H1 (cell line): Measurements from ENCODE around the gene PLEKHG1. TPM values are rescaled to one million over a fixed set of nuclear protein-coding genes. Genes with fewer than 3 reads are reported as not detected.

Source experiments
- CTCF ChIA-PET: fragments of 300-600 bp; sonication (Branson Sonifier 250); formaldehyde crosslinking; loops from one replicate; lab custom pipeline; 2021; ENCODE audit not compliant: partially characterized antibody; lab: Charles Lee
- POLR2A ChIA-PET: fragments of 300-600 bp; sonication (Branson Sonifier 250); formaldehyde crosslinking; loops from one replicate; lab custom pipeline; 2021; ENCODE audit warnings: inconsistent platforms; ENCODE audit not compliant: partially characterized antibody; lab: Charles Lee
- DNase-seq, 2 experiments: peaks; one replicate each; pipeline versions ENCODE4 v3.0.0 to v3.0.0-alpha.2; 2010 to 2022; ENCODE audit warnings: low spot score in 2 of 2, low read depth in 1 of 2, mixed read lengths in 1 of 2
- FAIRE-seq: peaks from 2 replicates; lab custom pipeline; 2011; peaks lifted over from hg19 to GRCh38; lab: Jason Lieb, UNC
- H2AFZ ChIP-seq: 2 replicates; pipeline ENCODE4 v1.8.1; 2012; ENCODE audit warnings: low read length, inconsistent platforms
- H2AK5ac ChIP-seq: 2 replicates; pipeline ENCODE4 v1.6.1; 2013; ENCODE audit warnings: low read depth, low read length
- H2BK120ac ChIP-seq: replicated peaks from 2 replicates; pipeline ENCODE3; 2013; ENCODE audit warnings: low read depth, low read length, inconsistent platforms
- H2BK12ac ChIP-seq: 2 replicates; pipeline ENCODE4 v1.6.1; 2013; ENCODE audit warnings: low read depth, low read length
- H2BK15ac ChIP-seq: 2 replicates; pipeline ENCODE4 v1.6.1; 2013; ENCODE audit warnings: low read length
- H2BK20ac ChIP-seq: 2 replicates; pipeline ENCODE4 v1.6.1; 2013; ENCODE audit warnings: low read length
- H2BK5ac ChIP-seq: 2 replicates; pipeline ENCODE4 v1.6.1; 2013; ENCODE audit warnings: low read depth, low read length
- H3K14ac ChIP-seq: 2 replicates; pipeline ENCODE4 v1.6.1; 2013; ENCODE audit warnings: inconsistent platforms; ENCODE audit not compliant: insufficient read length
- H3K18ac ChIP-seq: 2 replicates; pipeline ENCODE4 v1.6.1; 2013; ENCODE audit warnings: low read length; ENCODE audit errors: extremely low read depth
- H3K23ac ChIP-seq: 2 replicates; pipeline ENCODE4 v1.6.1; 2013; ENCODE audit warnings: inconsistent platforms; ENCODE audit not compliant: insufficient read length
- H3K23me2 ChIP-seq: 2 replicates; pipeline ENCODE4 v1.6.1; 2013; ENCODE audit warnings: low read depth, low read length
- H3K27ac ChIP-seq: 2 replicates; pipeline ENCODE4 v1.6.1; 2011; ENCODE audit warnings: low read depth, low read length, inconsistent platforms
- H3K27me3 ChIP-seq, 4 experiments: replicated peaks in 1 of 4; 1 replicate in 1 of 4; 2 replicates in 3 of 4; pipeline versions ENCODE4 v1.6.1 to v1.8.1; 2011 to 2013; ENCODE audit warnings: low read length in 3 of 4, mild to moderate bottlenecking in 3 of 4, inconsistent platforms in 2 of 4, mixed read lengths in 2 of 4, moderate library complexity in 1 of 4; ENCODE audit not compliant: control insufficient read depth in 3 of 4, insufficient read depth in 3 of 4; ENCODE audit errors: extremely low read depth in 1 of 4
- H3K36me3 ChIP-seq, 4 experiments: 2 replicates each; pipeline versions ENCODE4 v1.6.1 to v1.8.1; 2011 to 2013; ENCODE audit warnings: mild to moderate bottlenecking in 4 of 4, low read length in 3 of 4, moderate library complexity in 2 of 4, control low read depth in 1 of 4, inconsistent platforms in 1 of 4; ENCODE audit not compliant: insufficient read depth in 4 of 4, control insufficient read depth in 2 of 4
- H3K4ac ChIP-seq: replicated peaks from 2 replicates; pipeline ENCODE3; 2013; ENCODE audit warnings: low read length, low read depth, mixed read lengths, inconsistent platforms; ENCODE audit not compliant: insufficient read length
- H3K4me1 ChIP-seq, 4 experiments: replicated peaks in 1 of 4; 1 replicate in 1 of 4; 2 replicates in 3 of 4; pipeline versions ENCODE4 v1.6.1 to v1.8.1; 2011 to 2013; ENCODE audit warnings: low read length in 3 of 4, inconsistent platforms in 2 of 4, mixed read lengths in 1 of 4; ENCODE audit not compliant: insufficient read depth in 4 of 4, control insufficient read depth in 3 of 4
- H3K4me2 ChIP-seq, 2 experiments: 2 replicates each; pipeline versions ENCODE4 v1.6.1 to v1.8.1; 2011 to 2013; ENCODE audit warnings: low read depth in 2 of 2, low read length in 2 of 2, control low read depth in 1 of 2, inconsistent platforms in 1 of 2, mild to moderate bottlenecking in 1 of 2; ENCODE audit not compliant: insufficient read depth in 1 of 2
- H3K4me3 ChIP-seq, 4 experiments: fragments of 200-600, 300-600 bp in 1 of 4; sonication (generic), shearing (Covaris generic), sonication (Bioruptor Twin) in 1 of 4; 2 replicates each; pipeline versions ENCODE4 v1.5.1 to v1.8.1; 2011 to 2016; ENCODE audit warnings: low read length in 4 of 4, low read depth in 3 of 4, control low read depth in 2 of 4, inconsistent platforms in 2 of 4, mild to moderate bottlenecking in 2 of 4, mixed read lengths in 1 of 4, moderate library complexity in 1 of 4; ENCODE audit not compliant: insufficient read depth in 2 of 4; ENCODE audit errors: extremely low read depth in 1 of 4
- H3K56ac ChIP-seq: replicated peaks from 2 replicates; pipeline ENCODE3; 2013; ENCODE audit warnings: low read depth, mild to moderate bottlenecking, mixed read lengths, low read length, inconsistent platforms; ENCODE audit not compliant: insufficient read length
- H3K79me1 ChIP-seq: 2 replicates; pipeline ENCODE4 v1.6.1; 2013; ENCODE audit warnings: low read depth, low read length, control low read depth
- H3K79me2 ChIP-seq, 2 experiments: 2 replicates each; pipeline versions ENCODE4 v1.6.1 to v1.8.1; 2012 to 2013; ENCODE audit warnings: low read length in 2 of 2, mild to moderate bottlenecking in 2 of 2, inconsistent platforms in 1 of 2; ENCODE audit not compliant: insufficient read depth in 2 of 2, control insufficient read depth in 1 of 2
- H3K9ac ChIP-seq, 4 experiments: replicated peaks in 1 of 4; 1 replicate in 1 of 4; 2 replicates in 3 of 4; pipeline versions ENCODE4 v1.6.1 to v1.8.1; 2011 to 2013; ENCODE audit warnings: low read depth in 3 of 4, low read length in 3 of 4, control low read depth in 2 of 4, mild to moderate bottlenecking in 2 of 4, moderate library complexity in 2 of 4, inconsistent platforms in 1 of 4; ENCODE audit errors: extremely low read depth in 1 of 4
- H3K9me3 ChIP-seq, 2 experiments: 2 replicates each; pipeline versions ENCODE4 v1.6.1 to v1.8.1; 2012 to 2013; ENCODE audit warnings: mild to moderate bottlenecking in 2 of 2, moderate library complexity in 2 of 2, control low read depth in 1 of 2, inconsistent platforms in 1 of 2, low read depth in 1 of 2, low read length in 1 of 2, mixed read lengths in 1 of 2; ENCODE audit not compliant: insufficient read depth in 2 of 2
- H4K20me1 ChIP-seq, 2 experiments: replicated peaks in 1 of 2; 2 replicates each; pipeline versions ENCODE3 to v1.8.1; 2011 to 2013; ENCODE audit warnings: inconsistent platforms in 2 of 2, low read length in 2 of 2, mild to moderate bottlenecking in 1 of 2; ENCODE audit not compliant: insufficient read depth in 2 of 2, control insufficient read depth in 1 of 2
- H4K5ac ChIP-seq: 2 replicates; pipeline ENCODE4 v1.6.1; 2013; ENCODE audit warnings: low read length, low read depth, mixed read lengths, inconsistent platforms; ENCODE audit not compliant: insufficient read length
- H4K8ac ChIP-seq: 2 replicates; pipeline ENCODE4 v1.8.0; 2013; ENCODE audit warnings: mild to moderate bottlenecking, moderate library complexity, low read length, inconsistent platforms; ENCODE audit not compliant: insufficient read depth; ENCODE audit errors: extremely low read depth
- H4K91ac ChIP-seq: replicated peaks from 2 replicates; pipeline ENCODE3; 2013; ENCODE audit warnings: low read length, mixed read lengths, inconsistent platforms; ENCODE audit not compliant: insufficient read length
- CBX5 ChIP-seq: fragments of 300-800, 300-1000 bp; sonication (generic); IDR thresholded peaks from 2 replicates; pipeline ENCODE4 v1.7.1; 2016; ENCODE audit warnings: antibody characterized with exemption, low read length, low read depth
- WGBS, 2 experiments: shearing (Covaris generic) in 1 of 2; methylation state at CpG; one replicate each; pipeline versions ENCODE4 v1.1.6 to v1.1.7; 2013 to 2015; ENCODE audit warnings: low lambda C conversion rate in 2 of 2, mixed read lengths in 2 of 2, inconsistent platforms in 1 of 2, low coverage in 1 of 2, missing lambda C conversion rate in 1 of 2; ENCODE audit not compliant: insufficient replicate concordance in 2 of 2, insufficient coverage in 1 of 2, insufficient read length in 1 of 2; ENCODE audit errors: extremely low coverage in 1 of 2, missing lambda C conversion rate in 1 of 2; 5-methylcytosine and 5-hydroxymethylcytosine counted together
- polyA plus RNA-seq, 7 experiments: library from polyadenylated mRNA; depleted of rRNA in 3 of 7; stranded (reverse) in 5 of 7; unstranded in 2 of 7; fragments of >200 nt in 5 of 7; fragments of 200-250 nt in 2 of 7; gene quantifications; 1 replicate in 5 of 7; 2 replicates in 1 of 7; 4 replicates in 1 of 7; pipeline versions ENCODE4 v1.2.1 to v1.2.3, GENCODE V29; 2011 to 2013; ENCODE audit warnings: missing spikeins in 2 of 7, mixed read lengths in 2 of 7
- total RNA-seq: library from RNA; stranded (reverse); fragmentation: NEBNext Ultra II Directional; extraction: Animal tissue kit (Norgen Biotek cat#: 25700); gene quantifications from 2 replicates; pipeline ENCODE4 v1.2.1, GENCODE V29; 2021

Gene PLEKHG1
- total and polyA plus RNA-seq, 2 of the 8 experiments (the other 6 are each of a cell fraction or from before 2014, with no cell fraction given), result 0.94 to 2.2 TPM

DNA sequence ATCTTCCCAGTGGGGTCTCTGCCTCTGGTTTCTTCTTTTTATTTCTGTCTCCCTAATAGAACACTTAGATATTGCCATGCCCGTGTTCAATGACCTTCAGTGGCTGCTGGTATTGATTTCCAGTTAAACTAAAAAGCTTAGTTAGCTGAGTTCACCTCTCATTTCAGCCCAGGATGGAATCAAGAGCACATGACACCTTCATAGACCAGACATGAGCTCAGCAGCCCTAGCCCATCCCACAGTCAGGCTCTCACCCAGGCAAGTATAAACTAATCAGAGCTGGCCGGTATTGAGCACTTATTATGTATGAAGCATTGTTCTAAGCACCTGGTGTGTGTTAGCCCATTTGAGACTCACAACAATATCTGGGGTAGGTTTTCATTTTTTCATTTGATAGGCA is 33.7 kb upstream of the PLEKHG1 start:
- H2BK120ac ChIP-seq, result no peak overlapping the region
- no peak overlapping the region for H4K91ac ChIP-seq
- H2AFZ ChIP-seq, result no peak overlapping the region
- H2BK15ac ChIP-seq, result no peak overlapping the region
- H3K27ac ChIP-seq, result no peak overlapping the region
- H4K20me1 ChIP-seq, result no peaks in the 10 kb centered on the region
- H3K56ac ChIP-seq, result no peak overlapping the region
- H3K36me3 ChIP-seq, result no peaks in the 10 kb centered on the region
- no peak overlapping the region for H2AK5ac ChIP-seq
- no peak overlapping the region for H2BK12ac ChIP-seq
- FAIRE-seq (no peak), DNase-seq (no peak)
- no peak overlapping the region for H4K5ac ChIP-seq
- no peaks in the 10 kb centered on the region for H3K4me1 ChIP-seq
- POLR2A ChIA-PET, result no interaction called here
- TF ChIP-seq CBX5, result no peak
- no peak overlapping the region for H3K4ac ChIP-seq
- H2BK20ac ChIP-seq, result no peak overlapping the region
- WGBS, 2 experiments, result 88% methylated on average over 2 of the region's 2 CpGs; no CpG with 5 or more reads in 1 of the 2 experiments
- no peak overlapping the region for H3K4me3 ChIP-seq
- no peaks in the 10 kb centered on the region for H3K23me2 ChIP-seq
- no peak overlapping the region for H3K9ac ChIP-seq
- H2BK5ac ChIP-seq, result no peak overlapping the region
- H3K23ac ChIP-seq, result no peak overlapping the region
- CTCF ChIA-PET, result interaction anchor here (1.5 kb wide), 1 partner anchor 201 kb away, joined by 3 read pairs; no protein-coding TSS in a partner anchor
- H3K27me3 ChIP-seq, result no peaks in the 10 kb centered on the region
- H3K79me1 ChIP-seq, result no peaks in the 10 kb centered on the region
- H3K14ac ChIP-seq, result no peak overlapping the region
- H4K8ac ChIP-seq, result no peak overlapping the region
- H3K79me2 ChIP-seq, result no peaks in the 10 kb centered on the region
- H3K4me2 ChIP-seq, result no peak overlapping the region
- H3K9me3 ChIP-seq, result no peaks in the 10 kb centered on the region
- H3K18ac ChIP-seq, result no peak overlapping the region
